Calu3 (cell line): ENCODE results near the gene CDAN1. TPM values are rescaled to one million over a fixed set of nuclear protein-coding genes. Genes with fewer than 3 reads are reported as not detected.
"Not testable (repeated sequence)": the region's sequence is repeated elsewhere in the genome, so short reads cannot be mapped to it uniquely, and the experiment has no call there.

Source experiments
- BruUV-seq: library from RNA; stranded (reverse); fragments of 400-500 nt; replicated peaks from 2 replicates; lab custom pipeline; 2021; lab: Mats Ljungman, UMichigan
- CTCF ChIA-PET: fragments of 300-600 bp; sonication (Branson Sonifier 250); formaldehyde crosslinking; loops from one replicate; lab custom pipeline; 2022; ENCODE audit warnings: antibody characterized with exemption; lab: Charles Lee
- DNase-seq: peaks from one replicate; pipeline ENCODE4 v3.0.0; 2022
- H3K27ac Mint-ChIP-seq: one replicate; pipeline ENCODE4 v1.8.0; 2022; ENCODE audit warnings: mixed read lengths; ENCODE audit not compliant: unreplicated experiment
- H3K27me3 Mint-ChIP-seq: one replicate; pipeline ENCODE4 v1.8.0; 2022; ENCODE audit warnings: mixed read lengths; ENCODE audit not compliant: unreplicated experiment
- H3K36me3 Mint-ChIP-seq: one replicate; pipeline ENCODE4 v1.8.0; 2022; ENCODE audit warnings: mild to moderate bottlenecking, moderate library complexity, mixed read lengths; ENCODE audit not compliant: insufficient read depth, unreplicated experiment
- H3K4me1 Mint-ChIP-seq: one replicate; pipeline ENCODE4 v1.8.0; 2022; ENCODE audit warnings: mild to moderate bottlenecking, low read depth, mixed read lengths; ENCODE audit not compliant: unreplicated experiment
- H3K4me3 Mint-ChIP-seq: one replicate; pipeline ENCODE4 v1.8.0; 2022; ENCODE audit warnings: mild to moderate bottlenecking, low read depth, moderate library complexity, mixed read lengths; ENCODE audit not compliant: unreplicated experiment
- H3K9me3 Mint-ChIP-seq: one replicate; pipeline ENCODE4 v1.8.0; 2022; ENCODE audit warnings: low read depth, mixed read lengths; ENCODE audit not compliant: unreplicated experiment
- CTCF ChIP-seq: fragments of 200-600 bp; IDR thresholded peaks from one replicate; pipeline ENCODE4 v1.8.0; 2022; ENCODE audit warnings: antibody characterized with exemption; ENCODE audit not compliant: unreplicated experiment
- intact Hi-C: fragments of 100-400 bp; cut with micrococcal nuclease; formaldehyde crosslinking; loops from one replicate; pipeline ENCODE4 v1.10.0; 2022; ENCODE audit not compliant: unreplicated experiment
- total RNA-seq: library from RNA; stranded (reverse); gene quantifications from 2 replicates; pipeline ENCODE4 v1.2.3, GENCODE V29; 2022

The CDAN1 gene
- total RNA-seq, 1 experiment from 2014 or later: 11.3 TPM

DNA sequence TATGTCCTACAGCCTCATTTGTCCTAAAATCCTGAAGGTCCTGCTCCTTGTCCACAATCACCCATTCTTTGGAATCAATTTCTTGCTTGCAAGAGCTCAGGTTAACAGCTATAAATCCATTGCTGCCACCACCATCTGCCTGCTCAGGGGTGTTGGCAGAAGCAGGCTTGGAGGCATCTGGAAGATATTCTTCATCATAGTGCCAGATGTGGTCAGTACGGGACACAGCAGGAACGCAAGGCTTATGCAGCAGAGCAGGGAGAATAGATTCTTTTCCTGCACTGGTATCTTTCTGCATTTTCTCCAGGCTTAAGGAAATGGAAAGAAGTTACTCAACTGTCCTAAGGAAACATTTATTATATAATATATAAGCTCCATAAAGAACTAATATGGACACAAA is 38.5 kb upstream of the CDAN1 start:
- no peaks in the 10 kb centered on the region for H3K36me3 Mint-ChIP-seq
- H3K4me1 Mint-ChIP-seq: no peaks in the 10 kb centered on the region
- no peak for DNase-seq
- TF ChIP-seq CTCF: no peak
- no TSS peak for BruUV-seq
- H3K9me3 Mint-ChIP-seq: no peaks in the 10 kb centered on the region
- H3K27ac Mint-ChIP-seq: no peak overlapping the region
- H3K27me3 Mint-ChIP-seq: no peaks in the 10 kb centered on the region
- CTCF ChIA-PET: interaction anchor here (0.5 kb wide), 1 partner anchor 9 kb away, joined by 6 read pairs; no protein-coding TSS in a partner anchor
- intact Hi-C loops: no loop called here
- H3K4me3 Mint-ChIP-seq: no peak overlapping the region

DNA sequence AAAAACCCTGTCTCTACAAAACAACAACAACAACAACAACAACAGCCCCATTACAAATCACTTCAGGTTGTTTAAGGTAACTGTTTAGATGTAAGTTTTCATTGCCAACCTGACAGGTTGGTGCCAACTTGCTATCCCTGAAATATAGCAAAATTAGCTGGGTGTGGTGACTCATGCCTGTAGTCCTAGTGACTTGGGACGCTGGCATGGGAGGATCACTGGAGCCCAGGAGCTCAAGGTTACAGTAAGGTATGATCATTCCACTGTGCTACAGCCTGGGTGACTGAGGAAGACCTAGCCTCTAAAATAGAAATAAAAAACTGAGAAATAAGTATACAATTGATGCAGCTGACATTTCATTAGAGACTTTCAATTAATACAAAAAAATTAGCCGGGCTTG is 36.0 kb upstream of the CDAN1 start:
- H3K9me3 Mint-ChIP-seq: no peaks in the 10 kb centered on the region
- DNase-seq: no peak
- no peak overlapping the region for H3K4me3 Mint-ChIP-seq
- CTCF ChIA-PET: no interaction called here
- H3K4me1 Mint-ChIP-seq: no peaks in the 10 kb centered on the region
- H3K36me3 Mint-ChIP-seq: no peaks in the 10 kb centered on the region
- no peak for TF ChIP-seq CTCF
- no peak overlapping the region for H3K27ac Mint-ChIP-seq
- H3K27me3 Mint-ChIP-seq: no peaks in the 10 kb centered on the region
- intact Hi-C loops: no loop called here
- no TSS peak for BruUV-seq

DNA sequence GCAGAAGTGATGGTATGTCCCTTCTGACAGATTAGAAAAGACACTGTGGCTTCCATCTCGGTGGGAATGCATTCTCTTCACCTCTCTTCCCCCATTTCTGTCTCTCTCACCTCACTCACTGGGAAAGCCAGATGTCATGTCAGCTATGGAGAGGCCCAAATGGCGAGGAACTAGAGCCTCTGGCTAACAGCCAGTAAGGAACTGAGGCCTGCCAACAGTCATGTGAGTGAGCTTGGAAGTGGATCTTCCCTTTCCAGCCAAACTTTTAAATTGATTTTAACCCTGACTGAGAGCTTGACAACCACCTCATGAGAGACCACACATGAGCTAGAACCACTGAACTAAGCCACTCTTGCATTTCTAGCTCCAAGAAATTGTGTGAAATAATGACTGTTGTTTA is 35.2 kb upstream of the CDAN1 start:
- no TSS peak for BruUV-seq
- no peak for DNase-seq
- Mint-ChIP-seq H3K27me3 (no peaks in the 10 kb centered on the region), H3K36me3 (no peaks in the 10 kb centered on the region), H3K27ac (no peak overlapping the region), H3K4me1 (no peaks in the 10 kb centered on the region), H3K4me3 (no peak overlapping the region), H3K9me3 (no peaks in the 10 kb centered on the region)
- no peak for TF ChIP-seq CTCF
- intact Hi-C loops: no loop called here
- CTCF ChIA-PET: no interaction called here

DNA sequence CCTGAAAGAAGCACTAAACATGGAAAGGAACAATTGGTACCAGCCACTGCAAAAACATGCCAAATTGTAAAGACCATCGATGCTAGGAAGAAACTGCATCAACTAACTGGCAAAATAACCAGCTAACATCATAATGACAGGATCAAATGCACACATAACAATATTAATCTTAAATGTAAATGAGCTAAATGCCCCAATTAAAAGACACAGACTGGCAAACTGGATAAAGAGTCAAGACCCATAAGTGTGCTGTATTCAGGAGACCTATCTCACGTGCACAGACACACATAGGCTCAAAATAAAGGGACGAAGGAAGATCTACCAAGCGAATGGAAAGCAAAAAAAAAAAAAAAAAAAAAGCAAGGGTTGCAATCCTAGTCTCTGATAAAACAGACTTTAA is 29.2 kb upstream of the CDAN1 start:
- H3K4me3 Mint-ChIP-seq, H3K36me3 Mint-ChIP-seq, DNase-seq, CTCF ChIA-PET, H3K9me3 Mint-ChIP-seq, H3K27me3 Mint-ChIP-seq, BruUV-seq, H3K4me1 Mint-ChIP-seq, intact Hi-C loops, H3K27ac Mint-ChIP-seq: not testable (repeated sequence)

- H3K36me3 Mint-ChIP-seq, H3K27ac Mint-ChIP-seq, H3K4me3 Mint-ChIP-seq, H3K4me1 Mint-ChIP-seq, DNase-seq, intact Hi-C loops, BruUV-seq, H3K9me3 Mint-ChIP-seq, H3K27me3 Mint-ChIP-seq, CTCF ChIA-PET: not testable (repeated sequence)
Measured at GRCh38 chr15:42764154-42764731, 27.3 kb upstream of the CDAN1 start.

- BruUV-seq, H3K4me1 Mint-ChIP-seq, intact Hi-C loops, H3K36me3 Mint-ChIP-seq, H3K4me3 Mint-ChIP-seq, DNase-seq, H3K27me3 Mint-ChIP-seq, CTCF ChIA-PET, H3K27ac Mint-ChIP-seq, H3K9me3 Mint-ChIP-seq: not testable (repeated sequence)
Measured at GRCh38 chr15:42761813-42762212, 24.9 kb upstream of the CDAN1 start.
